H1 (cell line): ENCODE results near the gene SH3D19. TPM values are rescaled to one million over a fixed set of nuclear protein-coding genes. Genes with fewer than 3 reads are reported as not detected.

ENCODE experiments used
- ATF2 ChIP-seq: IDR thresholded peaks from 2 replicates; pipeline ENCODE4 v1.6.1; 2012; ENCODE audit warnings: low read length, inconsistent platforms
- CHD1 ChIP-seq: IDR thresholded peaks from 2 replicates; pipeline ENCODE4 v1.6.1; 2012; ENCODE audit warnings: low read depth, low read length, improper control_type of control experiment
- CHD7 ChIP-seq: fragments of 300-600 bp; sonication (generic); IDR thresholded peaks from 2 replicates; pipeline ENCODE4 v1.7.1; 2012; ENCODE audit warnings: low read length, moderate library complexity, mild to moderate bottlenecking, inconsistent platforms; ENCODE audit not compliant: insufficient replicate concordance
- CTBP2 ChIP-seq: IDR thresholded peaks from 2 replicates; pipeline ENCODE4 v1.7.0; 2011; ENCODE audit warnings: borderline replicate concordance, mild to moderate bottlenecking, moderate library complexity, mixed read lengths, low read length; ENCODE audit not compliant: insufficient read depth, insufficient read length
- KDM1A ChIP-seq: fragments of 200-600, 300-600 bp; sonication (generic); IDR thresholded peaks from 2 replicates; pipeline ENCODE4 v1.7.1; 2016; ENCODE audit warnings: mild to moderate bottlenecking, low read length, borderline replicate concordance
- USF2 ChIP-seq: IDR thresholded peaks from 2 replicates; pipeline ENCODE4 v1.6.1; 2011; ENCODE audit warnings: low read length, improper control_type of control experiment
- polyA plus RNA-seq, 7 experiments: library from polyadenylated mRNA; depleted of rRNA in 3 of 7; stranded (reverse) in 5 of 7; unstranded in 2 of 7; fragments of >200 nt in 5 of 7; fragments of 200-250 nt in 2 of 7; gene quantifications; 1 replicate in 5 of 7; 2 replicates in 1 of 7; 4 replicates in 1 of 7; pipeline versions ENCODE4 v1.2.1 to v1.2.3, GENCODE V29; 2011 to 2013; ENCODE audit warnings: missing spikeins in 2 of 7, mixed read lengths in 2 of 7
- total RNA-seq: library from RNA; stranded (reverse); fragmentation: NEBNext Ultra II Directional; extraction: Animal tissue kit (Norgen Biotek cat#: 25700); gene quantifications from 2 replicates; pipeline ENCODE4 v1.2.1, GENCODE V29; 2021

The SH3D19 gene
- total and polyA plus RNA-seq, 2 of the 8 experiments (the other 6 are each of a cell fraction or from before 2014, with no cell fraction given): 11.7 to 51.3 TPM

GRCh38 chr4:151315212-151315886 is 10.1 kb downstream of the SH3D19 start (continued):
- no peak for TF ChIP-seq CHD7
- no peak for TF ChIP-seq CTBP2
- no peak for TF ChIP-seq KDM1A
- TF ChIP-seq ATF2: no peak
- no peak for TF ChIP-seq USF2
- no peak for TF ChIP-seq CHD1
